Ishikawa (cell line): Measurements from ENCODE around the gene NOSIP.

ENCODE experiments used
- CEBPB ChIP-seq: IDR thresholded peaks from 2 replicates; pipeline ENCODE4 v1.6.1; 2012
- CREB1 ChIP-seq: IDR thresholded peaks from 2 replicates; pipeline ENCODE4 v1.6.1; 2012; ENCODE audit warnings: low read depth
- EGR1 ChIP-seq: IDR thresholded peaks from 2 replicates; pipeline ENCODE4 v1.6.1; 2012
- EP300 ChIP-seq: IDR thresholded peaks from 2 replicates; pipeline ENCODE4 v1.6.1; 2012; ENCODE audit warnings: borderline replicate concordance
- FOXM1 ChIP-seq: IDR thresholded peaks from 2 replicates; pipeline ENCODE4 v1.6.1; 2012; ENCODE audit warnings: low read depth, borderline replicate concordance
- MAX ChIP-seq: IDR thresholded peaks from 2 replicates; pipeline ENCODE4 v1.6.1; 2012
- NFIC ChIP-seq: IDR thresholded peaks from 2 replicates; pipeline ENCODE4 v1.6.1; 2012
- RAD21 ChIP-seq: IDR thresholded peaks from 2 replicates; pipeline ENCODE4 v1.6.1; 2012; ENCODE audit warnings: low read depth
- REST ChIP-seq: IDR thresholded peaks from 2 replicates; pipeline ENCODE4 v1.6.1; 2012; ENCODE audit warnings: low read depth, mild to moderate bottlenecking
- TAF1 ChIP-seq: IDR thresholded peaks from 2 replicates; pipeline ENCODE4 v1.6.1; 2012; ENCODE audit warnings: low read depth, mild to moderate bottlenecking
- TCF12 ChIP-seq: IDR thresholded peaks from 2 replicates; pipeline ENCODE4 v1.6.1; 2012; ENCODE audit warnings: low read depth
- TEAD4 ChIP-seq: IDR thresholded peaks from 2 replicates; pipeline ENCODE4 v1.6.1; 2012
- USF1 ChIP-seq: IDR thresholded peaks from 2 replicates; pipeline ENCODE4 v1.6.1; 2012
- YY1 ChIP-seq: IDR thresholded peaks from 2 replicates; pipeline ENCODE4 v1.6.1; 2012; ENCODE audit warnings: low read depth
- ZBTB7A ChIP-seq: IDR thresholded peaks from 2 replicates; pipeline ENCODE4 v1.6.1; 2012; ENCODE audit warnings: low read depth

NOSIP gene

GRCh38 chr19:49512970-49513745, 67.2 kb downstream of the NOSIP start:
- TF ChIP-seq TAF1 (peak; percentile 21; the same call in 1 of the 2 replicates), USF1 (peak; percentile 85), ZBTB7A (peak; percentile 86), YY1 (no peak), MAX (peak; percentile 42), CREB1 (no peak)

- no peak for TF ChIP-seq ZBTB7A
- no peak for TF ChIP-seq CREB1
- no peak for TF ChIP-seq NFIC
- no peak for TF ChIP-seq YY1
- no peak for TF ChIP-seq EP300
- no peak for TF ChIP-seq FOXM1
- no peak for TF ChIP-seq TEAD4
- TF ChIP-seq EGR1: no peak
- TF ChIP-seq USF1: no peak
- TF ChIP-seq REST: no peak
- no peak for TF ChIP-seq RAD21
- TF ChIP-seq TCF12: no peak
- no peak for TF ChIP-seq MAX
- no peak for TF ChIP-seq CEBPB
- no peak for TF ChIP-seq TAF1
These were observed 72.4 kb downstream of the NOSIP start for GRCh38 chr19:49507803-49508494.

GRCh38 chr19:49506575-49507105, 73.7 kb downstream of the NOSIP start:
- TF ChIP-seq EP300: no peak
- peak; percentile 98 for TF ChIP-seq RAD21
